Trophoblast cell (in vitro differentiated cells and primary cell): Measurements from ENCODE around the gene MYO15B. TPM values are rescaled to one million over a fixed set of nuclear protein-coding genes. Genes with fewer than 3 reads are reported as not detected.

Source experiments
- DNase-seq, 2 donors: peaks; one replicate each; pipeline ENCODE4 v3.0.0-alpha.2; 2016
- H2AFZ ChIP-seq: 2 replicates; pipeline ENCODE4 v1.6.1; 2013; ENCODE audit warnings: low read length, moderate library complexity, mild to moderate bottlenecking; ENCODE audit not compliant: insufficient read depth, poor library complexity
- H2AK5ac ChIP-seq: 2 replicates; pipeline ENCODE4 v1.6.1; 2013; ENCODE audit warnings: mild to moderate bottlenecking, low read length
- H2BK120ac ChIP-seq: 2 replicates; pipeline ENCODE4 v1.6.1; 2013; ENCODE audit warnings: low read length, mild to moderate bottlenecking, moderate library complexity; ENCODE audit not compliant: insufficient read depth, poor library complexity
- H2BK12ac ChIP-seq: 2 replicates; pipeline ENCODE4 v1.6.1; 2013; ENCODE audit warnings: mild to moderate bottlenecking, low read length, moderate library complexity
- H2BK5ac ChIP-seq: 2 replicates; pipeline ENCODE4 v1.6.1; 2013; ENCODE audit warnings: low read length, low read depth, moderate library complexity, mild to moderate bottlenecking; ENCODE audit not compliant: poor library complexity
- H3K14ac ChIP-seq: 2 replicates; pipeline ENCODE4 v1.6.1; 2013; ENCODE audit warnings: mild to moderate bottlenecking, low read length
- H3K18ac ChIP-seq: 2 replicates; pipeline ENCODE4 v1.6.1; 2013; ENCODE audit warnings: mild to moderate bottlenecking, low read length
- H3K23ac ChIP-seq: 2 replicates; pipeline ENCODE4 v1.6.1; 2013; ENCODE audit warnings: low read length
- H3K27ac ChIP-seq: 2 replicates; pipeline ENCODE4 v1.5.1; 2013; ENCODE audit warnings: low read depth, mild to moderate bottlenecking, inconsistent platforms, low read length, moderate library complexity
- H3K27me3 ChIP-seq: 2 replicates; pipeline ENCODE4 v1.6.1; 2013; ENCODE audit warnings: inconsistent platforms, mild to moderate bottlenecking, low read length, moderate library complexity; ENCODE audit not compliant: insufficient read depth
- H3K36me3 ChIP-seq, 2 experiments: 1 replicate in 1 of 2; 2 replicates in 1 of 2; pipeline ENCODE4 v1.6.1; 2013; ENCODE audit warnings: low read length in 2 of 2, mild to moderate bottlenecking in 2 of 2, moderate library complexity in 1 of 2; ENCODE audit not compliant: insufficient read depth in 2 of 2, control insufficient read depth in 1 of 2
- H3K4ac ChIP-seq: 2 replicates; pipeline ENCODE4 v1.6.1; 2013; ENCODE audit warnings: low read depth, mild to moderate bottlenecking, low read length, moderate library complexity
- H3K4me1 ChIP-seq, 2 experiments: 1 replicate in 1 of 2; 2 replicates in 1 of 2; pipeline ENCODE4 v1.6.1; 2013; ENCODE audit warnings: low read length in 2 of 2, mild to moderate bottlenecking in 2 of 2, moderate library complexity in 1 of 2; ENCODE audit not compliant: insufficient read depth in 2 of 2, control insufficient read depth in 1 of 2
- H3K4me2 ChIP-seq: 2 replicates; pipeline ENCODE4 v1.6.1; 2013; ENCODE audit warnings: inconsistent platforms, mild to moderate bottlenecking, low read length, moderate library complexity
- H3K4me3 ChIP-seq: 2 replicates; pipeline ENCODE4 v1.5.1; 2013; ENCODE audit warnings: mild to moderate bottlenecking, low read depth, low read length, inconsistent platforms
- H3K79me1 ChIP-seq: one replicate; pipeline ENCODE4 v1.6.1; 2013; ENCODE audit warnings: low read length
- H3K79me2 ChIP-seq: 2 replicates; pipeline ENCODE4 v1.6.1; 2013; ENCODE audit warnings: low read length, mild to moderate bottlenecking; ENCODE audit not compliant: control insufficient read depth, insufficient read depth, poor library complexity
- H3K9ac ChIP-seq: 2 replicates; pipeline ENCODE4 v1.6.1; 2013; ENCODE audit warnings: mild to moderate bottlenecking, low read length
- H3K9me3 ChIP-seq: 2 replicates; pipeline ENCODE4 v1.6.1; 2013; ENCODE audit warnings: low read depth, mild to moderate bottlenecking, control low read depth, inconsistent platforms, low read length; ENCODE audit not compliant: insufficient read depth
- H4K12ac ChIP-seq: 2 replicates; pipeline ENCODE4 v1.6.1; 2013; ENCODE audit warnings: low read depth, mild to moderate bottlenecking, low read length, moderate library complexity
- H4K8ac ChIP-seq: 2 replicates; pipeline ENCODE4 v1.6.1; 2013; ENCODE audit warnings: low read depth, mild to moderate bottlenecking, low read length, moderate library complexity
- H4K91ac ChIP-seq: one replicate; pipeline ENCODE4 v1.6.1; 2013; ENCODE audit warnings: low read depth, mild to moderate bottlenecking, low read length, moderate library complexity
- WGBS: extraction: QIAGEN DNeasy Blood & Tissue Kit; methylation state at CpG from one replicate; pipeline ENCODE4 v1.1.7; 2013; ENCODE audit warnings: missing lambda C conversion rate; ENCODE audit not compliant: insufficient read length, insufficient coverage; ENCODE audit errors: extremely low coverage; 5-methylcytosine and 5-hydroxymethylcytosine counted together
- polyA plus RNA-seq: library from polyadenylated mRNA; stranded (reverse); fragments of 200-250 nt; gene quantifications from 2 replicates; pipeline ENCODE4 v1.2.3, GENCODE V29; 2013

MYO15B gene
- polyA plus RNA-seq, result 8.3 and 8.9 TPM in 2 replicates

DNA sequence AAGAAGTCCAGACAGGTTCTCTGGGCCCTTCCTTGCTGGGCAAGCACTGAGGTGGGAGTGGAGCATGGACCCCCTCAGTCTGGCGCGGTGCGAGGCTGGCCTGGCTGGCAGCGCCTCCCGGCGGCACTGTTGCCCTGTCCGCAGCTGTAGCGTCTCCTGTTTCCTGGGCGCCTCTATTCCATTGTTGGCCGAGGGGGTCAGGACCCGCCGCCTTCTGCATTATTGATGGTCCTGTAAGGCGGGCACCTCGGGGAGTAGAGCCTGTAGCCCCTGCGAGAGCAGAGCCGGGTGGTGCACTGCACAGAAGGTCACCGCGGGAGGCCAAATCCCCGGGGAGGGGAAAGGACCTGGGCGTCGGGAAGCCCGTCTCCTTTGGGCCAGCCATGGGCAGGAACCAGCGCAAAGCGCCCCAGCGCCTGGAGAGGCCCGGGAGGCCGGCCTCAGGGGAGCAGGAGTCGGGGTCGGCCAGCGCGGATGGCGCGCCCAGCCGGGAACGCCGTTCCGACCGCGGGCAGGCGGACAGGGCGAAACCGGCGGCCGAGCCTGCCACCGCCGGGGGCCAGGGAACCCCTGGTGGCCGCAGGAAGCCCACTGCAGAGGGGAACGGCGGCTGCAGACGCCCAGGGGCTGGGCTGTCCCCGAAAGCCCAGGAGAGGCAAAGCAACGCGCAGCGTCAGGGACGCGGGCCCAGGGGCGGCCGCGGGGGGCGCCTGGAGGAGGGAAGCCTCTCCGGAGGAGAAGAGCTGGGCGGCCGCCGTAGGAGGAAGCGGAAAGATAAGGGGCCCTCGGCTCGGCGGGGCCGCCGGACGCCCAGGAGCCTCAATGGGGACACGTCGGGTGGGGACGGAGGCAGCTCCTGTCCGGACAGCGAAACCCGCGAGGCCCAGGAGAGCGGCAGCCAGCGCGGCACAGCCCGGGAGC is at the start of gene MYO15B:
MYO15B (plus strand) TSS at position 126 of the 921 bp plus-strand sequence; CDS start at position 384, 258 bp downstream.
- Histone ChIP-seq H3K27me3 (no peaks in the 10 kb centered on the region), H3K23ac (no peak within 1 kb of the TSS), H3K18ac (peak within 1 kb of the TSS; percentile 90), H3K4me2 (peak within 1 kb of the TSS; percentile 61), H2BK12ac (peak within 1 kb of the TSS; percentile 46), H4K8ac (peak within 1 kb of the TSS; percentile 90), H3K79me2 (peaks cover 12% of the 10 kb centered on the region), H3K4me1 (peaks cover 4 to 9% of the 10 kb centered on the region in 2 experiments), H2BK120ac (peak within 1 kb of the TSS; percentile 61), H2AFZ (peak within 1 kb of the TSS; percentile 84), H4K12ac (peak within 1 kb of the TSS; percentile 88), H2AK5ac (peak within 1 kb of the TSS; percentile 86), H3K9ac (peak within 1 kb of the TSS; percentile 79), H3K36me3 (no peaks in the 10 kb centered on the region), H3K4me3 (peak within 1 kb of the TSS; percentile 68), H3K4ac (peak within 1 kb of the TSS; percentile 68), H3K9me3 (no peaks in the 10 kb centered on the region), H4K91ac (peak within 1 kb of the TSS; percentile 85), H3K14ac (peak within 1 kb of the TSS; percentile 55), H3K79me1 (peaks cover 18% of the 10 kb centered on the region), H3K27ac (peak within 1 kb of the TSS; percentile 71), H2BK5ac (peak within 1 kb of the TSS; percentile 45)
- no CpG with 5 or more reads among the region's 82 CpGs for WGBS
- DNase-seq, result peak in 1 of 2 donors; percentile 26

DNA sequence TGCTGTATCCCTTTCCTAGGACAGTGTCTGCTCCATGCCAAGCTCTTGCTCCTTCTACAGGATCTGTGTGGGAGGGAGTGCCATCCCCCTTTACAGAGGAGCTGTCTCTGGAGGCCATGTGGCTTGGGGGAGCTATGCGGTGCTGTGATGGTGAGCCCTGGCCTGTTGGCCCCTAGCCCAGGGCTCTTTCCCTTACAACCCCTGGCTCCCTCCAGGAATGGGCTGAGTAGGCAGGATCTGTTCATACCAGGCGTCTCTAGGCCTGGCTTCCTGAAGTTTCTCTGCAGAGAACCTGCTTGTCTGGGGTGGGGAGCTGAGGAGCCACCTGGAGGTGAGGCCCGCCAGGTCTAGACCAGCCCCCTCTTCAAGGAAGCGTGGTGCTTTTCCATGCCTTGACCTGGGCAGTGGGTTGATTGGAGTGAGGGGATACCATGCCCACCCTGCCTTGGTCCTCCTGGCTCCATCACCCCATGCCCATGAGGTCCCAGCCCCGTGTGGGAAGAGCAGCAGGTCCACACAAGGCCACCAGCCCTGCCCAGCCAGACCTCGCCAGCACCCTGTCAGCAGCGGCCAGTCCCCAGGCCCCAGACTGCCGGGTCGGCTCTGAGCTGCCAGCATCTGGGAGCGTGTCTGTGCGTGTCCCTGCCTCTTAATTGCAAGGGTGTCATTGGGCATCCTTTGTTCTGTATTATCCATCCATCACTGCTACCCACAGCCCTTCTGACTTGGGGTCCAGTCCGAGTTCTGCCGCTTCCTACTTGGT is 47.5 kb upstream of the MYO15B start:
- DNase-seq, result no peak
- no peak overlapping the region for H2BK5ac ChIP-seq
- H3K36me3 ChIP-seq, result peaks cover 0 to 2% of the 10 kb centered on the region in 2 experiments
- H3K4me1 ChIP-seq, result peaks cover 16 to 34% of the 10 kb centered on the region in 2 experiments
- peaks cover 5% of the 10 kb centered on the region for H3K79me1 ChIP-seq
- peak overlapping the region; percentile 68 for H4K91ac ChIP-seq
- H3K4me2 ChIP-seq, result no peak overlapping the region
- H2AK5ac ChIP-seq, result peak overlapping the region; percentile 91
- H3K9me3 ChIP-seq, result peaks cover 2% of the 10 kb centered on the region
- H4K8ac ChIP-seq, result peak overlapping the region; percentile 71
- H2AFZ ChIP-seq, result no peak overlapping the region
- H2BK120ac ChIP-seq, result peak overlapping the region; percentile 55
- no peak overlapping the region for H3K9ac ChIP-seq
- no peaks in the 10 kb centered on the region for H3K79me2 ChIP-seq
- no peak overlapping the region for H3K27ac ChIP-seq
- H3K4ac ChIP-seq, result peak overlapping the region; percentile 43
- peak overlapping the region; percentile 75 for H2BK12ac ChIP-seq
- H3K4me3 ChIP-seq, result peak overlapping the region; percentile 12
- no peak overlapping the region for H3K23ac ChIP-seq
- no CpG with 5 or more reads among the region's 13 CpGs for WGBS
- peak overlapping the region; percentile 69 for H3K14ac ChIP-seq
- H3K18ac ChIP-seq, result peak overlapping the region; percentile 74
- peak overlapping the region; percentile 46 for H4K12ac ChIP-seq
- no peaks in the 10 kb centered on the region for H3K27me3 ChIP-seq

DNA sequence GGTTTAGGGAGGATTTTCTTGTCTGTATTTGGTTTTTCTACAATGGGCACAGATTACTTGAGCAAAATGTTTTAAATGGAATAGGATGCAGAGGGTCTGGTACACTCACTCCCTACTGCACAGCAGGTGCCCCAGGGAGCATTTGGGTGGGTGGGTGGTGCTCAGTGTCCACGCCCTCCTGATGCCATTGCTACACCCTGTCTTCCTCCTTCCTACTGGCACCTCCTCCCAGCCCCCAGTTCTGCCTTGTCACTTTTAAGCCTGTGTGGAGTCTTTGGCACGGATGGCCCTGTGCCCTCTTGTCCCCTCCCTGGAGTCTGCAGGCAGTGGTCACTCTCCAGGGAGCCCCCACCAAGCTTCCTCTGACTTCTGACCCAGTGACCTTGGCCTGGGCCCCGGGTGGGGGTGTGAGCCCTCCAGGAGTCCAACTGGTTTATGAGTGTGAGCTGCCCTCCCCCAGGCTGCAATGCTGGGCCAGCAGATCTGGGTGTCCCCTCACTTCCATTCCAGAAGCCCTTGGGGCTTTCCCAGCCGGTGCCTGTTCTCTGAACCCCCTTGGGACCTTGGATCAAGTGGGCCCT is 46.6 kb upstream of the MYO15B start:
- Histone ChIP-seq H4K91ac (no peak overlapping the region), H2BK5ac (no peak overlapping the region), H2BK12ac (peak overlapping the region; percentile 17), H2AFZ (no peak overlapping the region), H3K23ac (no peak overlapping the region), H3K4ac (peak overlapping the region; percentile 19), H3K79me1 (peaks cover 5% of the 10 kb centered on the region), H4K8ac (no peak overlapping the region), H2AK5ac (peak overlapping the region; percentile 38), H3K4me1 (peaks cover 16 to 41% of the 10 kb centered on the region in 2 experiments), H3K27me3 (no peaks in the 10 kb centered on the region), H3K9me3 (peaks cover 2% of the 10 kb centered on the region), H3K9ac (no peak overlapping the region), H3K4me2 (no peak overlapping the region), H3K4me3 (no peak overlapping the region), H3K36me3 (peaks cover 0 to 2% of the 10 kb centered on the region in 2 experiments), H2BK120ac (no peak overlapping the region), H4K12ac (no peak overlapping the region), H3K18ac (no peak overlapping the region), H3K14ac (no peak overlapping the region), H3K27ac (no peak overlapping the region), H3K79me2 (no peaks in the 10 kb centered on the region)
- DNase-seq, result no peak
- WGBS, result no CpG with 5 or more reads among the region's 4 CpGs

DNA sequence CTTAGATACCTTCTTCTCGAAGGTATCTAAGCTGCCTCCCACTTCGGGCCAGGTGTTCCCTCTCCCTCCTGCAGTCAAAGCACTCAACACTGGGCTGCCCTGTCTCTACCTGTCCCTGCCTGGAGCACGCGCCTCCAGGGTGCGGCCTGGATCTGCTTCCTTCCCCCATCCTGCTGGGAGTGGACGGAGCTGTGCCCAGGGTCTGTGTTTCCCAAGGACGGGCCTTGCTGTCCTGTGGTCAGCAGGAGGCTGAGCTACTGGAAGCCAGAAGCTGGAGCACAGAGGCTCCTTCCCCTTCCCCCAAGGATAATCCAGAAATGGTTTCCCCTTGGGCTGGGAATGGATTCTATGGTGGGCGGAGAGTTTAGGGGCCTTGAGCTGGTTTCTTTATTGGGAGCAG is 45.4 kb upstream of the MYO15B start:
- WGBS, result no CpG with 5 or more reads among the region's 8 CpGs
- no peak overlapping the region for H3K14ac ChIP-seq
- H3K27me3 ChIP-seq, result no peaks in the 10 kb centered on the region
- H3K9ac ChIP-seq, result no peak overlapping the region
- H3K4me2 ChIP-seq, result no peak overlapping the region
- H4K91ac ChIP-seq, result no peak overlapping the region
- H3K79me2 ChIP-seq, result no peaks in the 10 kb centered on the region
- H3K27ac ChIP-seq, result no peak overlapping the region
- H4K12ac ChIP-seq, result no peak overlapping the region
- DNase-seq, result no peak
- H3K9me3 ChIP-seq, result peaks cover 2% of the 10 kb centered on the region
- no peak overlapping the region for H2AFZ ChIP-seq
- H3K4me3 ChIP-seq, result no peak overlapping the region
- H2BK120ac ChIP-seq, result no peak overlapping the region
- no peak overlapping the region for H2AK5ac ChIP-seq
- H3K23ac ChIP-seq, result no peak overlapping the region
- no peak overlapping the region for H2BK12ac ChIP-seq
- no peak overlapping the region for H4K8ac ChIP-seq
- no peak overlapping the region for H2BK5ac ChIP-seq
- H3K79me1 ChIP-seq, result peaks cover 5% of the 10 kb centered on the region
- H3K18ac ChIP-seq, result no peak overlapping the region
- peaks cover 0 to 2% of the 10 kb centered on the region in 2 experiments for H3K36me3 ChIP-seq
- no peak overlapping the region for H3K4ac ChIP-seq
- peaks cover 16 to 44% of the 10 kb centered on the region in 2 experiments for H3K4me1 ChIP-seq
